HG02610 (cell line): ENCODE measurements around the gene LRRC45.

ENCODE experiments used
- ATAC-seq: cut with Tn5 transposase; IDR thresholded peaks from one replicate; pipeline ENCODE4 v1.9.1; 2021; ENCODE audit warnings: mild to moderate bottlenecking, moderate library complexity; ENCODE audit not compliant: unreplicated experiment

LRRC45 gene

GRCh38 chr17:82018152-82018988 lies 4.7 kb upstream of the LRRC45 start:
- ATAC-seq, result no peak

- no peak for ATAC-seq
These were observed 4.0 kb upstream of the LRRC45 start for GRCh38 chr17:82018989-82019689.

GRCh38 chr17:82019690-82020571 lies 3.2 kb upstream of the LRRC45 start:
- no peak for ATAC-seq

- ATAC-seq, result no peak
These were observed 2.5 kb upstream of the LRRC45 start for GRCh38 chr17:82020572-82021106.

GRCh38 chr17:82021107-82021899 lies 1.8 kb upstream of the LRRC45 start:
- no peak for ATAC-seq

GRCh38 chr17:82021900-82022309 lies 1.2 kb upstream of the LRRC45 start:
- no peak for ATAC-seq

GRCh38 chr17:82022310-82022980 lies 660 bp upstream of the LRRC45 start, which contains the start of gene CENPX:
Gene CENPX, minus strand, starts transcription at chr17:82022878. Its CDS starts 17 bp downstream, at chr17:82022861.
- ATAC-seq, result no peak

GRCh38 chr17:82023447-82024241 lies 539 bp downstream of the LRRC45 start:
- no peak for ATAC-seq

- no peak for ATAC-seq
These were observed 1.8 kb downstream of the LRRC45 start for GRCh38 chr17:82024859-82025258.

- no peak for ATAC-seq
These were observed 2.4 kb downstream of the LRRC45 start for GRCh38 chr17:82025401-82026107.

GRCh38 chr17:82028246-82028645 lies 5.1 kb downstream of the LRRC45 start:
- ATAC-seq, result no peak

- no peak for ATAC-seq
These were observed 5.9 kb downstream of the LRRC45 start for GRCh38 chr17:82028966-82029365.

- no peak for ATAC-seq
These were observed 6.3 kb downstream of the LRRC45 start for GRCh38 chr17:82029391-82029790.

- no peak for ATAC-seq
These were observed 6.9 kb downstream of the LRRC45 start for GRCh38 chr17:82029990-82030469.

GRCh38 chr17:82030470-82031302 lies 7.6 kb downstream of the LRRC45 start:
- ATAC-seq, result peak; percentile 45

- ATAC-seq, result no peak
These were observed 8.3 kb downstream of the LRRC45 start, which contains the start of gene RAC3 for GRCh38 chr17:82031303-82031884. Gene RAC3, plus strand, starts transcription at chr17:82031678. Its CDS starts 84 bp downstream, at chr17:82031762.
